OCI-LY7 (cell line): ENCODE measurements around the gene TMEM14A. TPM values are rescaled to one million over a fixed set of nuclear protein-coding genes. Genes with fewer than 3 reads are reported as not detected.
"Not testable (repeated sequence)": the region's sequence is repeated elsewhere in the genome, so short reads cannot be mapped to it uniquely, and the experiment has no call there.

ENCODE experiments used
- BruUV-seq: library from RNA; stranded (reverse); fragments of 400-500 nt; replicated peaks from 2 replicates; lab custom pipeline; 2021; lab: Mats Ljungman, UMichigan
- CTCF ChIA-PET: fragments of 300-600 bp; sonication (Branson Sonifier 250); formaldehyde crosslinking; loops from one replicate; lab custom pipeline; 2022; ENCODE audit warnings: antibody characterized with exemption; ENCODE audit not compliant: unreplicated experiment; lab: Charles Lee
- POLR2A ChIA-PET: fragments of 300-600 bp; sonication (Branson Sonifier 250); formaldehyde crosslinking; loops from one replicate; lab custom pipeline; 2022; ENCODE audit warnings: antibody characterized with exemption; lab: Charles Lee
- DNase-seq: peaks from one replicate; pipeline ENCODE4 v3.0.0-alpha.2; 2015; ENCODE audit warnings: low spot score
- H2AFZ ChIP-seq: fragments of 200-600 bp; sonication (generic), shearing (Covaris generic); 2 replicates; pipeline ENCODE4 v1.6.1; 2014; ENCODE audit warnings: mild to moderate bottlenecking, antibody characterized with exemption, low read length, moderate library complexity
- H3K27ac ChIP-seq: fragments of 200-600 bp; sonication (generic); 2 replicates; pipeline ENCODE4 v1.5.1; 2014; ENCODE audit warnings: mixed run types, low read depth, mild to moderate bottlenecking, moderate library complexity, low read length, inconsistent platforms; ENCODE audit not compliant: poor library complexity, severe bottlenecking
- H3K36me3 ChIP-seq: fragments of 200-600 bp; sonication (generic); 2 replicates; pipeline ENCODE4 v1.6.1; 2014; ENCODE audit warnings: mild to moderate bottlenecking, antibody characterized with exemption, low read length, moderate library complexity, mixed read lengths; ENCODE audit not compliant: insufficient read depth
- H3K4me1 ChIP-seq: fragments of 200-600 bp; sonication (generic); 2 replicates; pipeline ENCODE4 v1.5.1; 2014; ENCODE audit warnings: mild to moderate bottlenecking, low read length; ENCODE audit not compliant: insufficient read depth, poor library complexity, severe bottlenecking
- H3K4me2 ChIP-seq: fragments of 200-600 bp; sonication (generic); 2 replicates; pipeline ENCODE4 v1.6.1; 2014; ENCODE audit warnings: mild to moderate bottlenecking, low read length
- H3K4me3 ChIP-seq: fragments of 200-600 bp; sonication (generic); 2 replicates; pipeline ENCODE4 v1.5.1; 2014; ENCODE audit warnings: mild to moderate bottlenecking, low read depth, low read length; ENCODE audit not compliant: poor library complexity, severe bottlenecking
- H3K79me2 ChIP-seq: fragments of 200-600 bp; sonication (generic); 2 replicates; pipeline ENCODE4 v1.6.1; 2016; ENCODE audit warnings: low read depth, mild to moderate bottlenecking, low read length, moderate library complexity, mixed read lengths; ENCODE audit not compliant: insufficient read depth
- H3K9me2 ChIP-seq: fragments of 200-600 bp; sonication (generic); 2 replicates; pipeline ENCODE4 v1.6.1; 2016; ENCODE audit warnings: mild to moderate bottlenecking, low read length, mixed read lengths; ENCODE audit not compliant: insufficient read depth
- H3K9me3 ChIP-seq: fragments of 200-600 bp; sonication (generic); 2 replicates; pipeline ENCODE4 v1.6.1; 2014; ENCODE audit warnings: mild to moderate bottlenecking, mixed run types, low read length, mixed read lengths
- H4K20me1 ChIP-seq: fragments of 200-600 bp; sonication (generic); 2 replicates; pipeline ENCODE4 v1.6.1; 2014; ENCODE audit warnings: mild to moderate bottlenecking, antibody characterized with exemption, low read length, moderate library complexity, mixed read lengths; ENCODE audit not compliant: insufficient read depth
- CTCF ChIP-seq: fragments of 200-600 bp; sonication (generic); conservative IDR thresholded peaks from 2 replicates; pipeline ENCODE4 v1.5.1; 2014; ENCODE audit warnings: mild to moderate bottlenecking, antibody characterized with exemption, low read length, moderate library complexity, mixed read lengths
- EZH2phosphoT487 ChIP-seq: fragments of 200-600 bp; sonication (generic); IDR thresholded peaks from 2 replicates; pipeline ENCODE4 v1.6.1; 2018; ENCODE audit warnings: low read depth, borderline replicate concordance, mild to moderate bottlenecking, mixed run types, antibody characterized with exemption, low read length, moderate library complexity, mixed read lengths
- intact Hi-C: fragments of 100-400 bp; cut with micrococcal nuclease; formaldehyde crosslinking; loops from one replicate; pipeline ENCODE4 v1.10.0; 2022; ENCODE audit not compliant: unreplicated experiment
- total RNA-seq, 2 experiments: library from RNA; depleted of rRNA in 1 of 2; stranded (reverse); fragments of >200 nt in 1 of 2; shearing (Covaris generic) in 1 of 2; gene quantifications; 2 replicates each; pipeline ENCODE4 v1.2.3, GENCODE V29; 2014 to 2022

Gene TMEM14A
- total RNA-seq, 2 experiments from 2014 or later: 17.8 to 32.7 TPM

GRCh38 chr6:52675372-52675771, 4.5 kb downstream of the TMEM14A start:
- no peaks in the 10 kb centered on the region for H3K9me2 ChIP-seq
- H3K79me2 ChIP-seq: no peaks in the 10 kb centered on the region
- no peak overlapping the region for H3K27ac ChIP-seq
- POLR2A ChIA-PET: no interaction called here
- no peak overlapping the region for H2AFZ ChIP-seq
- peaks cover 13% of the 10 kb centered on the region for H3K4me1 ChIP-seq
- intact Hi-C loops: no loop called here
- BruUV-seq: no TSS peak
- H3K9me3 ChIP-seq: no peaks in the 10 kb centered on the region
- CTCF ChIA-PET: interaction anchor here (0.5 kb wide), 1 partner anchor 368 kb away, joined by 3 read pairs; no protein-coding TSS in a partner anchor
- DNase-seq: no peak
- TF ChIP-seq CTCF: peak; percentile 21; the same call in 1 of the 2 replicates
- no peak for TF ChIP-seq EZH2phosphoT487
- H3K36me3 ChIP-seq: peaks cover 20% of the 10 kb centered on the region
- H4K20me1 ChIP-seq: no peaks in the 10 kb centered on the region
- H3K4me2 ChIP-seq: no peak overlapping the region
- H3K4me3 ChIP-seq: no peak overlapping the region

GRCh38 chr6:52676631-52677030, 5.7 kb downstream of the TMEM14A start:
- H3K4me2 ChIP-seq, H3K27ac ChIP-seq, intact Hi-C loops, BruUV-seq, H3K4me1 ChIP-seq, DNase-seq, H4K20me1 ChIP-seq, H3K9me2 ChIP-seq, H2AFZ ChIP-seq, H3K4me3 ChIP-seq, POLR2A ChIA-PET, H3K79me2 ChIP-seq, H3K9me3 ChIP-seq, CTCF ChIA-PET: not testable (repeated sequence)
- H3K36me3 ChIP-seq: peaks cover 29% of the 10 kb centered on the region

- BruUV-seq: no TSS peak
- no peaks in the 10 kb centered on the region for H3K79me2 ChIP-seq
- H3K27ac ChIP-seq: no peak overlapping the region
These were observed 10.5 kb downstream of the TMEM14A start for GRCh38 chr6:52681416-52681815.

More at GRCh38 chr6:52681416-52681815, 10.5 kb downstream of the TMEM14A start:
- Histone ChIP-seq H3K4me2 (no peak overlapping the region), H3K4me3 (no peak overlapping the region), H3K9me2 (no peaks in the 10 kb centered on the region), H4K20me1 (no peaks in the 10 kb centered on the region), H3K4me1 (no peaks in the 10 kb centered on the region), H3K36me3 (peaks cover 46% of the 10 kb centered on the region), H3K9me3 (no peaks in the 10 kb centered on the region), H2AFZ (no peak overlapping the region)
- no peak for TF ChIP-seq EZH2phosphoT487
- POLR2A ChIA-PET: no interaction called here
- CTCF ChIA-PET: no interaction called here
- no peak for DNase-seq
- intact Hi-C loops: no loop called here
